Measurements from ENCODE around the gene SLC6A3.

DNA sequence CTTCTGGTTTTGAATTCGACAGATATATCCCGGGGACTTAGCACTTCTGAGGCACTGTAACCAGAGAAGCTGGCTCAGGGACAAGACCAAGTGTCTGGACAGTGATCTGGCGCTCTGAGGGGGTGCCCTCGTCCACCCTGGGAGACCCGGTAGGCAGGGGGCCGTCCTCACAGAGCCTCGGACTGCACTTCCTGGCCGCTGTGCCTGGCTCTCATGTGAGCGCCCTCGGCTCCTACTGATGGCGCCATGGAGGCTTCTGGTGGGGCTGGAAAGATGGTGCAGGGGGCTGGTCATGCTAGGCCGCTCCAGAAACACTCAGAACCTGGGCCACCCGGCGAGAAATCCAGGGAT is 18.8 kb upstream of the SLC6A3 start:
- no peak for TF ChIP-seq POLR2A (IDR thresholded peaks at IDR 0.05; ENCODE audit: low read length)
- TF ChIP-seq GATA1 (IDR thresholded peaks at IDR 0.05; ENCODE audit: low read depth, low read length), result no peak
